AG04449 (cell line): ENCODE data around the gene DEPDC7.

Experiments used
- CTCF ChIA-PET: fragments of 350-600 bp; formaldehyde crosslinking; extraction: SDS; loops from one replicate; lab custom pipeline; 2021; ENCODE audit warnings: antibody characterized with exemption; lab: Yijun Ruan, JAX
- POLR2A ChIA-PET: fragments of 400-600, 350-600 bp; formaldehyde crosslinking; extraction: SDS; loops from one replicate; lab custom pipeline; 2020; ENCODE audit warnings: antibody characterized with exemption, inconsistent platforms; lab: Yijun Ruan, JAX
- DNase-seq: peaks from one replicate; pipeline ENCODE4 v3.0.0-alpha.2; 2010; ENCODE audit warnings: low read depth, low spot score
- H3K4me3 ChIP-seq: 2 replicates; pipeline ENCODE4 v1.5.1; 2011; ENCODE audit warnings: low read depth, mild to moderate bottlenecking, control low read depth, low read length
- TF ChIP-seq, protein P1 (sequence below): IDR thresholded peaks from one replicate; pipeline ENCODE4 v1.5.1; 2011; ENCODE audit warnings: mild to moderate bottlenecking, moderate library complexity, low read length, control low read depth, inconsistent platforms; ENCODE audit not compliant: insufficient read depth; ENCODE audit errors: missing control alignments

Gene DEPDC7

DNA sequence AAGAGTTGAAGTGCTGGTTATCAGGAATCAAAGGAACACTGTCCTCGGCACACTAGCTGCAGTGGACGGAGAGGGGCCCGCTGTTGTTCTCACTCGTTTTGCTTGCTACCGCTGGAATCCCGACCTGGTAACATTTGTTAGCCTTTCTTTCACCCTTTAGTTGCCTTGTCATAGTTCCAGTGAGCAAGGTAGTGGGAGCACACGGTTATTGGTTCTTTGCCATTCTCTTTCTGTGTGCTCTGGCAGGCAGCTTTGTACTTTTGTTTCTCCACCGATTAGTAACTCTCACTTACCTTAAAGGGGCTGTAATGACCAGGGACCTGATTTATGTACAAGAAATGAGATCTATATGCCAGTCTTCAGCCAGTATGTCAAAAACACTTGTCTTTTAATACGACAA, 1.8 kb downstream of the DEPDC7 start:
- TF ChIP-seq, protein P1, sequence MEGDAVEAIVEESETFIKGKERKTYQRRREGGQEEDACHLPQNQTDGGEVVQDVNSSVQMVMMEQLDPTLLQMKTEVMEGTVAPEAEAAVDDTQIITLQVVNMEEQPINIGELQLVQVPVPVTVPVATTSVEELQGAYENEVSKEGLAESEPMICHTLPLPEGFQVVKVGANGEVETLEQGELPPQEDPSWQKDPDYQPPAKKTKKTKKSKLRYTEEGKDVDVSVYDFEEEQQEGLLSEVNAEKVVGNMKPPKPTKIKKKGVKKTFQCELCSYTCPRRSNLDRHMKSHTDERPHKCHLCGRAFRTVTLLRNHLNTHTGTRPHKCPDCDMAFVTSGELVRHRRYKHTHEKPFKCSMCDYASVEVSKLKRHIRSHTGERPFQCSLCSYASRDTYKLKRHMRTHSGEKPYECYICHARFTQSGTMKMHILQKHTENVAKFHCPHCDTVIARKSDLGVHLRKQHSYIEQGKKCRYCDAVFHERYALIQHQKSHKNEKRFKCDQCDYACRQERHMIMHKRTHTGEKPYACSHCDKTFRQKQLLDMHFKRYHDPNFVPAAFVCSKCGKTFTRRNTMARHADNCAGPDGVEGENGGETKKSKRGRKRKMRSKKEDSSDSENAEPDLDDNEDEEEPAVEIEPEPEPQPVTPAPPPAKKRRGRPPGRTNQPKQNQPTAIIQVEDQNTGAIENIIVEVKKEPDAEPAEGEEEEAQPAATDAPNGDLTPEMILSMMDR: no peak
- no peak for DNase-seq
- POLR2A ChIA-PET: no interaction called here
- CTCF ChIA-PET: interaction anchor here (1.6 kb wide), 1 partner anchor 47 kb away, joined by 4 read pairs; no protein-coding TSS in a partner anchor
- no peak overlapping the region for H3K4me3 ChIP-seq

DNA sequence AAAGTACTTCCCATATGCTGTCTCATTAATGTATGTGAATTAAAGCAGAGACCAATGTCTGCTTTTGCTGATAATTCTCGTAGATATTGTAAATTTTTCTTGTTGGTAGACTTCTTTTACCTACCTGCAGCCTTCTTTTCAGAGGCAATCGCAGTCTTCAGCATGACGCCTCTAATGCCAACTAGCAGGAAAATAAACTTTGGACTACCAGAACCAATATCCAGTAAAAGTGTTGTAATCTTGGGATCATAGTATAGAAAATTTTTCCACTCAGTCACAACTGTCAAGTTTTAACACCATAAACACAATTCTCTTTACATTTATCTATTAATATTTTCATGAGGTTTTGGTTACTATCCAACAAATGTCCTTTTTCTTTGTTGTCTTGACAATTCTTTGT, 2.3 kb downstream of the DEPDC7 start:
- DNase-seq: no peak
- ChIA-PET POLR2A (no interaction called here), CTCF (interaction anchor here (1.6 kb wide), 1 partner anchor 46 kb away, joined by 4 read pairs; no protein-coding TSS in a partner anchor)

DNA sequence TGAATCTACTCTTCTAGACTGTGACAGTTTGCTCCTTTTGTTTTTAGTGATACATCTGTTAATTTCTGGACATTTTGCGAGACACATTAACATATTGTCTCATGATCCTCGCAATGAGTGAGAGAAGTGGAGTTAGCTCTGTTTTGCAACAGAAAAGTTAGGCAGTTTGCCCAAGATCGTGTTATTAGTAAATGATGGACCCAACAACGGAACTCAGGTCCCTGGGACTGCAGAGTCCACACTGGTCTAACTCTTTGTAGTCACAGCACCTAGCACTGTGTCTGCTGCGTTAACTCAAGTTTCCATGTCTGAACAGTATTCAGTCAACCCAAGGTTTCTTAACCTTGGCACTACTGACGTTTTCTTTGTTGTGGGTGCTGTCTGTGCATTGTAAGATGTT, 3.2 kb downstream of the DEPDC7 start:
- TF ChIP-seq, protein P1: no peak
- CTCF ChIA-PET: no interaction called here
- POLR2A ChIA-PET: interaction anchor here (0.6 kb wide), 1 partner anchor 8 kb away, joined by 3 read pairs; no protein-coding TSS in a partner anchor
- no peak for DNase-seq
- H3K4me3 ChIP-seq: no peak overlapping the region

More for the DNA sequence above, 2.3 kb downstream of the DEPDC7 start:
- no peak overlapping the region for H3K4me3 ChIP-seq
- TF ChIP-seq, protein P1: no peak

DNA sequence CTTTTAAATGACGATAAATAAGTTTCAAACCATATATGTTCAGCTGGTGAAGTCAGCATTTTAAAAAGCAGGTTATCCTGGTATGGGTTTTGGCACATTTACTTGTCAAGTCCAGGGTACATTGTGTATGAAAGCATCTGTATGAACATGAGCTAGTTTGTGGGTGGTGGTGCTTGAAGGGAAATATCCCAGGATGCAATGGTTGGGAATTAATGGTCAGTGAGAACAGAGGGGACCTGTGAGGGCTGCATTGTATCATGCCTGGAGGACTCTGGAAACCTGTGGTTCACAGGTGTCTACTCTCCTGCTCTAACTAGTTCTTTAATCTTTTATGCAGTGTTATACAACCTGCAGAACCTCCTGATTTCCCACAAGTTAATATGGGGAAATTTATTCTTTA, 5.8 kb downstream of the DEPDC7 start:
- POLR2A ChIA-PET: no interaction called here
- no peak for DNase-seq
- CTCF ChIA-PET: interaction anchor here (0.7 to 1.8 kb wide), 4 partner anchors 9 to 62 kb away, joined by 3 to 7 read pairs (median 5); no protein-coding TSS in a partner anchor
- H3K4me3 ChIP-seq: no peak overlapping the region
- TF ChIP-seq, protein P1: no peak

DNA sequence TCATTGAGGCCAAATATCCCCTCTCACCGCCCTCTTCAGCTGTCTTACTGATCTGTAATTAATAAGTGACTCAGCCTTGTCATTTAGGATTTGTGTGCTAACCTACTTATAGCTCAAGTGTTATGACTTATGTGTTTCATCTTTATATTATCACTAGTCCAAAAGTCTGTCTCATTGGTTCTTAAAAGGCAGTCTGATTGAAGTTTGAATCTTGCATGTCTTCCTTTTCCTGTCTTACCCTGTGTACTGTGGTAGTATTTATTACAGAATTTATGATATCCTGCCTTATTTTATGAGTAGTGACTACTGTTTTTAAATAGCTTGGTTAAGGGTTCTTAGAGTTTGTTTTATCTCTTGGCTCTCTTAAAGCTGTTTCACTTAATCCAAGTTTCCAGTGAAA, 6.3 kb downstream of the DEPDC7 start:
- ChIA-PET POLR2A (no interaction called here), CTCF (interaction anchor here (0.7 to 1.8 kb wide), 5 partner anchors 8 to 62 kb away, joined by 3 to 7 read pairs (median 5); no protein-coding TSS in a partner anchor)
- DNase-seq: no peak
- H3K4me3 ChIP-seq: no peak overlapping the region
- TF ChIP-seq, protein P1: no peak

DNA sequence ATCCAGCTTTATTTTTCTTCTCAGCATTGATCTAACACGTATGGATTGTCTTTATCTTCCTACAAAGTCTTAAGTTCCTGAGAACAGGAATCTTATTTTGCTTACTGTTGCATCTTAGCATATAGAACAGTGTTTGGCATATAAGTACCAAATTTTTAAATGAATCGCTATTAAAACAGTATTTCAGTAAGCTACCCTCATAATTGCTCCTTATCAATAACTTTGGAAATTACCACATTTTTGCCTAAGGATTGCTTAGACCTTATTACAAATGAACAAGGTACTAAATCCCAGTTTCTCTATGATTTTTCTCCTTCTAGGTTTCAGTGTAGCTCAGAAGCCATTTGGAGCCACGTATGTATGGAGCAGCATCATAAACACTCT, 9.7 kb downstream of the DEPDC7 start:
- CTCF ChIA-PET: interaction anchor here (1.0 to 3.2 kb wide), 2 partner anchors 9 to 22 kb away, joined by 3 to 9 read pairs; partner anchors contain the start of gene DEPDC7
- no peak for DNase-seq
- POLR2A ChIA-PET: no interaction called here

More for the DNA sequence above, 9.7 kb downstream of the DEPDC7 start:
- H3K4me3 ChIP-seq: no peak overlapping the region
- TF ChIP-seq, protein P1: no peak
